ENCODE data around the gene TPD52L2. TPM values are rescaled to one million over a fixed set of nuclear protein-coding genes. Genes with fewer than 3 reads are reported as not detected.

The TPD52L2 gene
- total and polyA plus RNA-seq, 2 donors (not counting 1 experiment from before 2014, with no cell fraction given) = 39.9 to 41.3 TPM

GRCh38 chr20:63854069-63854765 lies 10.9 kb upstream of the TPD52L2 start:
- H3K9me3 Mint-ChIP-seq (ENCODE audit: insufficient read depth) = no peaks in the 10 kb centered on the region
- Histone ChIP-seq H3K9ac (ENCODE audit: low read length) (no peak overlapping the region), H3K4me1 (ENCODE audit: control insufficient read depth in 2 of 2, insufficient read depth in 2 of 2, low read length in 2 of 2) (peaks cover 26 to 47% of the 10 kb centered on the region in 2 donors), H2AFZ (ENCODE audit: insufficient read depth, low read depth, low read length, poor library complexity, severe bottlenecking) (no peak overlapping the region), H3K79me2 (ENCODE audit: control insufficient read depth, insufficient read depth, low read length) (no peaks in the 10 kb centered on the region), H4K20me1 (ENCODE audit: control insufficient read depth, insufficient read depth, low read length, poor library complexity, severe bottlenecking) (no peaks in the 10 kb centered on the region), H3K9me3 (ENCODE audit: control extremely low read depth in 1 of 3, control insufficient read depth in 2 of 3, insufficient read depth in 1 of 3, low read length in 2 of 3) (no peaks in the 10 kb centered on the region), H3K4me2 (replicated peaks; ENCODE audit: low read depth, low read length, poor library complexity, severe bottlenecking) (no peak overlapping the region), H3K36me3 (replicated peaks in 1 of 2; ENCODE audit: control extremely low read depth in 1 of 2, control insufficient read depth in 1 of 2, extremely low read depth in 1 of 2, insufficient read depth in 2 of 2, low read length in 1 of 2) (no peaks in the 10 kb centered on the region), H3K27ac (ENCODE audit: low read length in 2 of 2) (no peak overlapping the region), H3K4me3 (ENCODE audit: control extremely low read depth in 1 of 5, extremely low read depth in 1 of 5, insufficient read depth in 1 of 5, low read depth in 2 of 5, low read length in 4 of 5) (no peak overlapping the region), H3K27me3 (replicated peaks in 1 of 4; ENCODE audit: control extremely low read depth in 1 of 4, control insufficient read depth in 3 of 4, insufficient read depth in 4 of 4, low read length in 3 of 4) (peaks cover 0 to 31% (median 9%) of the 10 kb centered on the region in 4 experiments)
- DNase-seq (peak; percentile 23), ATAC-seq (ENCODE audit: low read depth) (no peak)
- intact Hi-C loops (cut with micrococcal nuclease) = no loop called here
- CTCF ChIA-PET = interaction anchor here (0.8 kb wide), 1 partner anchor 68 kb away, joined by 3 read pairs; no protein-coding TSS in a partner anchor
- no peak overlapping the region for H3K4me3 Mint-ChIP-seq
- H3K4me1 Mint-ChIP-seq = peaks cover 30% of the 10 kb centered on the region
- POLR2A ChIA-PET = interaction anchor here (0.6 kb wide), 1 partner anchor 333 kb away, joined by 4 read pairs; no protein-coding TSS in a partner anchor
- WGBS (ENCODE audit: insufficient coverage) = 23% methylated on average over 16 of the region's 17 CpGs
- H3K27ac Mint-ChIP-seq = no peak overlapping the region
- TF ChIP-seq, protein P1, sequence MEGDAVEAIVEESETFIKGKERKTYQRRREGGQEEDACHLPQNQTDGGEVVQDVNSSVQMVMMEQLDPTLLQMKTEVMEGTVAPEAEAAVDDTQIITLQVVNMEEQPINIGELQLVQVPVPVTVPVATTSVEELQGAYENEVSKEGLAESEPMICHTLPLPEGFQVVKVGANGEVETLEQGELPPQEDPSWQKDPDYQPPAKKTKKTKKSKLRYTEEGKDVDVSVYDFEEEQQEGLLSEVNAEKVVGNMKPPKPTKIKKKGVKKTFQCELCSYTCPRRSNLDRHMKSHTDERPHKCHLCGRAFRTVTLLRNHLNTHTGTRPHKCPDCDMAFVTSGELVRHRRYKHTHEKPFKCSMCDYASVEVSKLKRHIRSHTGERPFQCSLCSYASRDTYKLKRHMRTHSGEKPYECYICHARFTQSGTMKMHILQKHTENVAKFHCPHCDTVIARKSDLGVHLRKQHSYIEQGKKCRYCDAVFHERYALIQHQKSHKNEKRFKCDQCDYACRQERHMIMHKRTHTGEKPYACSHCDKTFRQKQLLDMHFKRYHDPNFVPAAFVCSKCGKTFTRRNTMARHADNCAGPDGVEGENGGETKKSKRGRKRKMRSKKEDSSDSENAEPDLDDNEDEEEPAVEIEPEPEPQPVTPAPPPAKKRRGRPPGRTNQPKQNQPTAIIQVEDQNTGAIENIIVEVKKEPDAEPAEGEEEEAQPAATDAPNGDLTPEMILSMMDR (IDR thresholded peaks at IDR 0.05) = no peak
- no peak for TF ChIP-seq EZH2 (IDR thresholded peaks at IDR 0.05; ENCODE audit: borderline replicate concordance, insufficient read depth, low read depth, low read length, poor library complexity, severe bottlenecking)
- peaks cover 15% of the 10 kb centered on the region for H3K27me3 Mint-ChIP-seq

DNA sequence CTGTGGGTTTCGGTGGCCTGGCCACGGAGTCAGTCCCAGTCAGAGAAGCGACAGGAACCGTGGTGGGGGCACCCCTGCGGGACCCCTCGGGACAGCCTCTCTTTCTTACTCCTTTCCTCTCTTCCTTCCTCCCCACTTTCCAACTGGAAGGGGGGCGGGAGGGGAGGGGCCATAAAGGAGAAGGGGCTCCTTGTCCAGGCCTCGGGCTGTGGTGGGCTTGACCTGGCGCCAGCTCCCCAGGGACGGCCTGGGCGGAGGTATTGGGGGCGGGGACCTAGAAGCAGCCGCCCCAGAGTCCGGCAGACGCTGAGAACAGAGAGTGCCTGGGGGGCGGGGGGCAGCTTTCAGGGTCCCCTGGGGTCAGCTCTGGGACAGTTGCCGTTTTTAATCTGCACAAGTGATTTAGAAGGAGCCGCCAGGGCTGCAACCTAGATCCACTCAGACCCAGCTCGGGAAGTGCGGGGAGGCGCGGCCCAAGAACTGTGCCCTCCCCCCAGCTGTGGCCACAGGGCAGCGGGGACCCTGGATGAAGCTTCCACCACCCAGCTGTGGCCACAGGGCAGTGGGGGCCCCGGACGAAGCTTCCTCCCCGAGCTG lies 10.2 kb upstream of the TPD52L2 start:
- DNase-seq (no peak), ATAC-seq (ENCODE audit: low read depth) (no peak)
- H2AFZ ChIP-seq (ENCODE audit: insufficient read depth, low read depth, low read length, poor library complexity, severe bottlenecking) = no peak overlapping the region
- Mint-ChIP-seq H3K4me3 (no peak overlapping the region), H3K27ac (no peak overlapping the region), H3K27me3 (peaks cover 15% of the 10 kb centered on the region), H3K4me1 (peaks cover 34% of the 10 kb centered on the region), H3K9me3 (ENCODE audit: insufficient read depth) (no peaks in the 10 kb centered on the region)
- POLR2A ChIA-PET = no interaction called here
- H3K27me3 ChIP-seq (replicated peaks in 1 of 4; ENCODE audit: control extremely low read depth in 1 of 4, control insufficient read depth in 3 of 4, insufficient read depth in 4 of 4, low read length in 3 of 4) = peaks cover 0 to 31% (median 9%) of the 10 kb centered on the region in 4 experiments
- H4K20me1 ChIP-seq (ENCODE audit: control insufficient read depth, insufficient read depth, low read length, poor library complexity, severe bottlenecking) = no peaks in the 10 kb centered on the region
- no peak overlapping the region for H3K27ac ChIP-seq (ENCODE audit: low read length in 2 of 2)
- TF ChIP-seq EZH2 (IDR thresholded peaks at IDR 0.05; ENCODE audit: borderline replicate concordance, insufficient read depth, low read depth, low read length, poor library complexity, severe bottlenecking) = no peak
- TF ChIP-seq, protein P1 (IDR thresholded peaks at IDR 0.05) = no peak
- intact Hi-C loops (cut with micrococcal nuclease) = no loop called here
- CTCF ChIA-PET = interaction anchor here (0.8 kb wide), 1 partner anchor 68 kb away, joined by 3 read pairs; no protein-coding TSS in a partner anchor
- no peaks in the 10 kb centered on the region for H3K9me3 ChIP-seq (ENCODE audit: control extremely low read depth in 1 of 3, control insufficient read depth in 2 of 3, insufficient read depth in 1 of 3, low read length in 2 of 3)
- H3K4me2 ChIP-seq (replicated peaks; ENCODE audit: low read depth, low read length, poor library complexity, severe bottlenecking) = no peak overlapping the region
- no peaks in the 10 kb centered on the region for H3K36me3 ChIP-seq (replicated peaks in 1 of 2; ENCODE audit: control extremely low read depth in 1 of 2, control insufficient read depth in 1 of 2, extremely low read depth in 1 of 2, insufficient read depth in 2 of 2, low read length in 1 of 2)
- no peak overlapping the region for H3K4me3 ChIP-seq (ENCODE audit: control extremely low read depth in 1 of 5, extremely low read depth in 1 of 5, insufficient read depth in 1 of 5, low read depth in 2 of 5, low read length in 4 of 5)
- H3K4me1 ChIP-seq (ENCODE audit: control insufficient read depth in 2 of 2, insufficient read depth in 2 of 2, low read length in 2 of 2) = peaks cover 26 to 49% of the 10 kb centered on the region in 2 donors
- no peak overlapping the region for H3K9ac ChIP-seq (ENCODE audit: low read length)
- H3K79me2 ChIP-seq (ENCODE audit: control insufficient read depth, insufficient read depth, low read length) = no peaks in the 10 kb centered on the region
- WGBS (ENCODE audit: insufficient coverage) = 19% methylated on average over 18 of the region's 26 CpGs
